HFFc6 (cell line): ENCODE results near the gene CBFA2T2. TPM values are rescaled to one million over a fixed set of nuclear protein-coding genes. Genes with fewer than 3 reads are reported as not detected.
A peak's percentile ranks its signal among the peaks of the same experiment; 100 is the strongest.
"Not testable (repeated sequence)": the region's sequence is repeated elsewhere in the genome, so short reads cannot be mapped to it uniquely, and the experiment has no call there.

Source experiments
- DNase-seq: peaks from one replicate; pipeline ENCODE4 v3.0.0-alpha.2; 2018
- H3K27ac Mint-ChIP-seq: 2 replicates; pipeline ENCODE4 v1.8.0; 2020; ENCODE audit warnings: mild to moderate bottlenecking, mixed read lengths
- H3K27me3 Mint-ChIP-seq: 2 replicates; pipeline ENCODE4 v1.8.0; 2021; ENCODE audit warnings: mild to moderate bottlenecking, moderate library complexity, mixed read lengths; ENCODE audit not compliant: insufficient read depth
- H3K36me3 Mint-ChIP-seq: 2 replicates; pipeline ENCODE4 v1.8.0; 2021; ENCODE audit warnings: low read depth, mixed read lengths
- H3K4me1 Mint-ChIP-seq: 2 replicates; pipeline ENCODE4 v1.8.0; 2020; ENCODE audit warnings: low read depth, mixed read lengths
- H3K4me3 Mint-ChIP-seq: 2 replicates; pipeline ENCODE4 v1.8.0; 2020; ENCODE audit warnings: mild to moderate bottlenecking, moderate library complexity, mixed read lengths
- H3K9me3 Mint-ChIP-seq: 2 replicates; pipeline ENCODE4 v1.8.0; 2020; ENCODE audit warnings: mild to moderate bottlenecking, mixed read lengths
- total RNA-seq, 6 experiments: library from RNA; stranded (reverse); fragmentation: NEBNext Ultra II Directional; extraction: Animal tissue kit (Norgen Biotek cat#: 25700); gene quantifications; 2 replicates in 1 of 6; 3 replicates in 5 of 6; pipeline ENCODE4 v1.2.3, GENCODE V29; 2021
- TF ChIP-seq, protein P1 (sequence below): fragments of 200-600 bp; sonication (generic); IDR thresholded peaks from 2 replicates; pipeline ENCODE4 v1.5.0; 2021; ENCODE audit warnings: antibody characterized with exemption, mild to moderate bottlenecking

CBFA2T2 gene
- total RNA-seq, 6 experiments from 2014 or later: 7.0 to 9.1 (median 8.0) TPM

DNA sequence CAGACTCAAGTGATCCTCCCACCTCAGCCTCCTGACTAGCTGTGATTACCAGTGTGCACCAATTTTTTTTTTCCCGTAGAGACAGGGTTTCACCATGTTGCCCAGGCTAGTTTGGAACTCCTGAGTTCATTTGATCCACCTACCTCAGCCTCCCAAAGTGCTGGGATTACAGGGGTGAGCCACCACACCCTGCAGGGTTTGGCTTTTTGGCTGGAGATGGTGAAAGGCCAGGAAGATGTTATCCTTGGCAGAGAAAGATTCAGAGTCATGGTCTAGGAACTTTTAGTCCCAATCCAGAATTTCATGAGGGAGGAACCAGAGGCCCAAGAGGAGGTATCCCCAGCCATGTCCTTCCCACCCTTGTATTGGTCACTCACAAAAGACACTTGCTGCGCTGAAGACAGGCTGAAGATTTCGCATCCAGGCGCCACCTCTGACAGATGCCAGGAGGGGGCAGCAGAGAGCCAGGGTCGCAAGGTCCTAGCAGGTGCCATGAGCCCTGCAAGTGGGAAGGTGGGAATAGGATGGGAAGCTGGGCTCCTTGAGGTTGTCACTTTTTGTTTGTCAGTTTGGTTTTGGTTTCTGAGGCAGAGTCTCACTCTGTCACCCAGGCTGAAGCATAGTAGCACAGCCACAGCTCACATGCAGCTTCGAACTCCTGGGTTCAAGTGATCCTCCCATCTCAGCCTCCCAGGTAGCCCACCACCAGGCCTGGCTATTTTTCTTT, 32.8 kb upstream of the CBFA2T2 start:
- not testable (repeated sequence) for H3K27me3 Mint-ChIP-seq, H3K4me1 Mint-ChIP-seq, H3K36me3 Mint-ChIP-seq, H3K27ac Mint-ChIP-seq, H3K9me3 Mint-ChIP-seq, H3K4me3 Mint-ChIP-seq
- DNase-seq: peak; percentile 46
- TF ChIP-seq, protein P1, sequence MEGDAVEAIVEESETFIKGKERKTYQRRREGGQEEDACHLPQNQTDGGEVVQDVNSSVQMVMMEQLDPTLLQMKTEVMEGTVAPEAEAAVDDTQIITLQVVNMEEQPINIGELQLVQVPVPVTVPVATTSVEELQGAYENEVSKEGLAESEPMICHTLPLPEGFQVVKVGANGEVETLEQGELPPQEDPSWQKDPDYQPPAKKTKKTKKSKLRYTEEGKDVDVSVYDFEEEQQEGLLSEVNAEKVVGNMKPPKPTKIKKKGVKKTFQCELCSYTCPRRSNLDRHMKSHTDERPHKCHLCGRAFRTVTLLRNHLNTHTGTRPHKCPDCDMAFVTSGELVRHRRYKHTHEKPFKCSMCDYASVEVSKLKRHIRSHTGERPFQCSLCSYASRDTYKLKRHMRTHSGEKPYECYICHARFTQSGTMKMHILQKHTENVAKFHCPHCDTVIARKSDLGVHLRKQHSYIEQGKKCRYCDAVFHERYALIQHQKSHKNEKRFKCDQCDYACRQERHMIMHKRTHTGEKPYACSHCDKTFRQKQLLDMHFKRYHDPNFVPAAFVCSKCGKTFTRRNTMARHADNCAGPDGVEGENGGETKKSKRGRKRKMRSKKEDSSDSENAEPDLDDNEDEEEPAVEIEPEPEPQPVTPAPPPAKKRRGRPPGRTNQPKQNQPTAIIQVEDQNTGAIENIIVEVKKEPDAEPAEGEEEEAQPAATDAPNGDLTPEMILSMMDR: peak; percentile 95

DNA sequence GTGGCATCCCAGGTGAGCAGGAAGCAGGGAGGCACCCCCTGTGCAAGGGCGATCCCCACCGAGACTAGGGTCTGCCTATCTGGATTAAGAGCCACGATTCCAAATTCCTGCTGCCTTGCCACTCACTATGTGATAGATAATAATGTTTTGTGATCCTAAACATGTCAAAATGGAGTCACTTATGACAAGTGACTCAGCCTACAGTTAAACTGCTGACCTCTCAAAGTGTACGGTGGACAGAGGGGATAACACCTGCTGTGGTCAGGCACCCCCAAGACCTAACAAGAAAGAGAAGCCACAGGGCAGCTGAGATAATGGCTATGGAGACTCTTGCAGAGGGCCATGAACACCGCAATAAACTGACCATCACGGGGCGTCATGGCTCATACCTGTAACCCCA, 30.3 kb upstream of the CBFA2T2 start:
- no peak overlapping the region for H3K27ac Mint-ChIP-seq
- H3K27me3 Mint-ChIP-seq: peaks cover 8% of the 10 kb centered on the region; the same call in 1 of the 2 replicates
- no peaks in the 10 kb centered on the region for H3K36me3 Mint-ChIP-seq
- no peak overlapping the region for H3K4me3 Mint-ChIP-seq
- H3K9me3 Mint-ChIP-seq: no peaks in the 10 kb centered on the region
- no peak for DNase-seq
- TF ChIP-seq, protein P1: no peak
- no peaks in the 10 kb centered on the region for H3K4me1 Mint-ChIP-seq

DNA sequence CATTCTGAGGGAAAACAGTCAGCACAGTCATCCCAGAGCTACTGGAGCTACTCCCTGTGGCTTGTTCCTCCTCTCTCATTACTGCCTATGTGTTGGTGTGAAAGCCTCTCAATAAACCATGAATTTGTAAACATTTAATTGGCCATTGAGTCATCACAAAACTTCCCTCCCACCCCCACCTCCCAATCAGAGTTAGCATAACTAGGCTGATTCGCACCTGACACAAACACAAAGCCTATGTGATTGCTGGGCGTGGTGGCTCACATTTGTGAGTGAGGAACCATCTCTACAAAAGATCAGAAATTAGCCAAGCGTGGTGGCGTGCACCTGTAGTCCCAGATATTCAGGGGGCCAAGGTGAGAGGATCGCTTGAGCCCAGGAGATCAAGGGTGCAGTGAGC, 29.2 kb upstream of the CBFA2T2 start:
- no peaks in the 10 kb centered on the region for H3K4me1 Mint-ChIP-seq
- no peaks in the 10 kb centered on the region for H3K9me3 Mint-ChIP-seq
- peaks cover 8% of the 10 kb centered on the region; the same call in 1 of the 2 replicates for H3K27me3 Mint-ChIP-seq
- DNase-seq: no peak
- no peak overlapping the region for H3K4me3 Mint-ChIP-seq
- TF ChIP-seq, protein P1: no peak
- H3K27ac Mint-ChIP-seq: no peak overlapping the region
- H3K36me3 Mint-ChIP-seq: no peaks in the 10 kb centered on the region

DNA sequence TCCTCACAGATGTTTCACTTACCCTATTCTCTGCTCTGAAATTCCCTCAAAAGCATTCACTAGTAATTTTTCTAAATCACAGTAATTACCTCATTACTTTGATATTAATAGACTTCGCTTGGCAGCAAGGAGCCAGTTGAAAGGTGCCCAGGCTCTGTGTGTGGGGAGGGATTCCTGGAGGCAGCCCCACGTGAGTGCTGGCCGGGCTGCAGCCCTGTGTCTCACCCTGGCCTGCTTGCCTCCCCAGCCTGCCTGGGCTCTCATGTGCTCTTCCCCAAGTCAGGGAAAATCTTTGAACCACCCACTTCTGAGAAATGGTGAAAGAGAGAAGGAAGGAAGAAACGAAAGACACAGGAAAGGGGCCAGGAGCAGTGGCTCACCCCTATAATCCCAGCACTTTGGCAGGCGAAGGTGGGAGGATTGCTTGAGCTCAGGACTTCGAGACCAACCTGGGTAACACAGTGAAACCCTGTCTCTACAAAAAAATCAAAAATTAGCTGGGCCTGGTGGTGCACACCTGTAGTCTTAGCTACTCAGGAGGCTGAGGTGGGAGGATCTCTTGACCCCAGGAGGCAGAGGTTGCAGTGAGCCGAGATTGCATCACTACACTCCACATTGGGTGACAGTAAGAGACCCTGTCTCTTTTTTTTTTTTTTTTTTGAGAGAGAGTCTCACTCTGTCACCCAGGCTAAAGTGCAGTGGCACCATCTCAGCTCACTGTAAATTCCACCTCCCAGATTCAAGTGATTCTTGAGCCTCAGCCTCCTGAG, 26.4 kb upstream of the CBFA2T2 start:
- no peaks in the 10 kb centered on the region for H3K4me1 Mint-ChIP-seq
- no peak for DNase-seq
- no peaks in the 10 kb centered on the region for H3K36me3 Mint-ChIP-seq
- no peak overlapping the region for H3K4me3 Mint-ChIP-seq
- H3K27ac Mint-ChIP-seq: no peak overlapping the region
- TF ChIP-seq, protein P1: no peak
- H3K27me3 Mint-ChIP-seq: peaks cover 8% of the 10 kb centered on the region
- no peaks in the 10 kb centered on the region for H3K9me3 Mint-ChIP-seq

DNA sequence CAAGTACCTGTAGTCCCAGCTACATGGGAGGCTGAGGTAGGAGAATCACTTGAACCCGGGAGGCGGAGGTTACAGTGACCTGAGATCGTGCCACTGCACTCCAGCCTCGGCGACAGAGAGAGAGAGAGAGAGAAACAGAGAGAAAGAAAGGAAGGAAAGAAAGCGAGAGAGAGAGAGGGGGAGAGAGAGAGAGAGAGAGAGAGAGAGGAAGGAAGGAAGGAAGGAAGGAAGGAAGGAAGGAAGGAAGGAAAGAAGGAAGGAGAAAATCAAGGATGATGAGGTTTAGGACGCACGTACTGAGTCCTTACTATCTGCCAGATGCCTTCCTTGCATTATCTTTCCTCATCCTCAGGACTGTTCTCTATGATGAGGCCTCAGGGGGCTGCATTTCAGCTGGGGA, 25.1 kb upstream of the CBFA2T2 start:
- H3K36me3 Mint-ChIP-seq, H3K27ac Mint-ChIP-seq, H3K27me3 Mint-ChIP-seq, H3K9me3 Mint-ChIP-seq, DNase-seq, H3K4me1 Mint-ChIP-seq, H3K4me3 Mint-ChIP-seq: not testable (repeated sequence)
